HEK293 (cell line): ENCODE measurements around the gene CPXM1.
A peak's percentile ranks its signal among the peaks of the same experiment; 100 is the strongest.

Experiments
- CTCF ChIA-PET: fragments of 350-600 bp; formaldehyde crosslinking; extraction: SDS; loops from one replicate; lab custom pipeline; 2021; ENCODE audit warnings: antibody characterized with exemption; lab: Yijun Ruan, JAX
- POLR2A ChIA-PET: fragments of 300-600 bp; formaldehyde crosslinking; extraction: SDS; loops from one replicate; lab custom pipeline; 2020; ENCODE audit warnings: antibody characterized with exemption, inconsistent platforms; lab: Yijun Ruan, JAX
- H3K27ac ChIP-seq: fragments of 200-500 bp; sonication (Bioruptor generic); 2 replicates; pipeline ENCODE4 v1.5.1; 2014; ENCODE audit warnings: low read depth, low read length, control low read depth, inconsistent platforms; ENCODE audit errors: extremely low read depth
- H3K36me3 ChIP-seq, 2 experiments: fragments of 200-500 bp in 1 of 2; sonication (Bioruptor generic) in 1 of 2; 1 replicate in 1 of 2; 2 replicates in 1 of 2; pipeline ENCODE4 v1.5.1; 2014 to 2017; ENCODE audit warnings: inconsistent platforms in 2 of 2, low read length in 2 of 2; ENCODE audit not compliant: control insufficient read depth in 2 of 2, insufficient read depth in 1 of 2
- H3K4me1 ChIP-seq: fragments of 200-500 bp; sonication (Bioruptor generic); 2 replicates; pipeline ENCODE4 v1.5.1; 2014; ENCODE audit warnings: mild to moderate bottlenecking, low read length, inconsistent platforms; ENCODE audit not compliant: control insufficient read depth, insufficient read depth
- H3K4me3 ChIP-seq: 2 replicates; pipeline ENCODE4 v1.5.1; 2011; ENCODE audit warnings: low read depth, mild to moderate bottlenecking, control low read depth, low read length, moderate library complexity
- H3K9me3 ChIP-seq: fragments of 200-500 bp; sonication (Bioruptor generic); 2 replicates; pipeline ENCODE4 v1.5.1; 2014; ENCODE audit warnings: low read depth, low read length, inconsistent platforms; ENCODE audit not compliant: control insufficient read depth, insufficient read depth
- GLIS2 ChIP-seq: fragments of 450-650 bp; formaldehyde crosslinking; IDR thresholded peaks from 2 replicates; pipeline ENCODE4 v1.5.1; 2016; ENCODE audit warnings: missing biosample characterization, missing genetic modification characterization
- HOXD13 ChIP-seq: sonication (generic); formaldehyde crosslinking; IDR thresholded peaks from 2 replicates; pipeline ENCODE4 v1.8.0; 2022; ENCODE audit warnings: missing genetic modification reagents, borderline replicate concordance
- OVOL3 ChIP-seq: fragments of 450-650 bp; formaldehyde crosslinking; IDR thresholded peaks from 2 replicates; pipeline ENCODE4 v1.5.1; 2016; ENCODE audit warnings: missing biosample characterization, missing genetic modification characterization
- PATZ1 ChIP-seq: fragments of 450-650 bp; formaldehyde crosslinking; IDR thresholded peaks from 2 replicates; pipeline ENCODE4 v1.5.1; 2016; ENCODE audit warnings: missing biosample characterization, missing genetic modification characterization
- SALL2 ChIP-seq: fragments of 450-650 bp; formaldehyde crosslinking; IDR thresholded peaks from 2 replicates; pipeline ENCODE4 v1.5.0; 2017; ENCODE audit warnings: missing biosample characterization, mild to moderate bottlenecking, missing genetic modification characterization, borderline replicate concordance
- TCF7L2 ChIP-seq: IDR thresholded peaks from 2 replicates; pipeline ENCODE4 v1.6.1; 2011; ENCODE audit warnings: low read depth, mild to moderate bottlenecking, inconsistent platforms, low read length, moderate library complexity, borderline replicate concordance
- ZBTB1 ChIP-seq: fragments of 450-650 bp; formaldehyde crosslinking; IDR thresholded peaks from 2 replicates; pipeline ENCODE4 v1.5.1; 2016; ENCODE audit warnings: missing biosample characterization, missing genetic modification characterization
- ZEB2 ChIP-seq: fragments of 450-650 bp; formaldehyde crosslinking; IDR thresholded peaks from 2 replicates; pipeline ENCODE4 v1.5.1; 2016; ENCODE audit warnings: missing biosample characterization, missing genetic modification characterization
- ZIC2 ChIP-seq: fragments of 450-650 bp; formaldehyde crosslinking; IDR thresholded peaks from 2 replicates; pipeline ENCODE4 v1.5.1; 2016; ENCODE audit warnings: missing biosample characterization, missing genetic modification characterization
- ZNF174 ChIP-seq: fragments of 450-650 bp; formaldehyde crosslinking; IDR thresholded peaks from 2 replicates; pipeline ENCODE4 v1.5.0; 2017; ENCODE audit warnings: missing biosample characterization, mild to moderate bottlenecking, missing genetic modification characterization
- ZNF175 ChIP-seq: fragments of 450-650 bp; formaldehyde crosslinking; IDR thresholded peaks from 2 replicates; pipeline ENCODE4 v1.5.1; 2016; ENCODE audit warnings: missing biosample characterization, missing genetic modification characterization
- ZNF223 ChIP-seq: fragments of 450-650 bp; formaldehyde crosslinking; IDR thresholded peaks from 2 replicates; pipeline ENCODE4 v1.5.1; 2016; ENCODE audit warnings: missing biosample characterization, missing genetic modification characterization
- ZNF248 ChIP-seq: fragments of 450-650 bp; formaldehyde crosslinking; IDR thresholded peaks from 2 replicates; pipeline ENCODE4 v1.5.1; 2017; ENCODE audit warnings: missing biosample characterization, missing genetic modification characterization
- ZNF26 ChIP-seq: fragments of 450-650 bp; formaldehyde crosslinking; IDR thresholded peaks from 2 replicates; pipeline ENCODE4 v1.5.1; 2016; ENCODE audit warnings: missing biosample characterization, missing genetic modification characterization
- ZNF311 ChIP-seq: fragments of 450-650 bp; formaldehyde crosslinking; IDR thresholded peaks from 2 replicates; pipeline ENCODE4 v1.5.1; 2017; ENCODE audit warnings: missing biosample characterization, missing genetic modification characterization, borderline replicate concordance
- ZNF341 ChIP-seq: fragments of 450-650 bp; formaldehyde crosslinking; IDR thresholded peaks from 2 replicates; pipeline ENCODE4; 2016; ENCODE audit warnings: low read depth, missing biosample characterization, missing genetic modification characterization
- ZNF501 ChIP-seq: fragments of 450-650 bp; formaldehyde crosslinking; IDR thresholded peaks from 2 replicates; pipeline ENCODE4 v1.5.1; 2016; ENCODE audit warnings: missing biosample characterization, missing genetic modification characterization
- ZNF560 ChIP-seq: fragments of 450-650 bp; formaldehyde crosslinking; IDR thresholded peaks from 2 replicates; pipeline ENCODE4 v1.5.1; 2017; ENCODE audit warnings: missing biosample characterization, missing genetic modification characterization, borderline replicate concordance
- ZNF596 ChIP-seq: fragments of 450-650 bp; IDR thresholded peaks from 2 replicates; pipeline ENCODE4 v1.5.0; 2018; ENCODE audit warnings: missing biosample characterization, mild to moderate bottlenecking, missing genetic modification characterization, moderate library complexity
- ZNF701 ChIP-seq: fragments of 450-650 bp; formaldehyde crosslinking; IDR thresholded peaks from 2 replicates; pipeline ENCODE4 v1.5.1; 2016; ENCODE audit warnings: missing biosample characterization, missing genetic modification characterization
- ZNF76 ChIP-seq: fragments of 450-650 bp; formaldehyde crosslinking; IDR thresholded peaks from 2 replicates; pipeline ENCODE4; 2016; ENCODE audit warnings: low read depth, missing biosample characterization, missing genetic modification characterization, borderline replicate concordance
- ZNF830 ChIP-seq: fragments of 450-650 bp; IDR thresholded peaks from 2 replicates; pipeline ENCODE4 v1.5.0; 2018; ENCODE audit warnings: missing biosample characterization, missing genetic modification characterization, low read depth, mild to moderate bottlenecking, moderate library complexity
- TF ChIP-seq, protein P1 (sequence below): fragments of 450-650 bp; formaldehyde crosslinking; IDR thresholded peaks from 2 replicates; pipeline ENCODE4 v1.5.1; 2016; ENCODE audit warnings: missing biosample characterization, missing genetic modification characterization
- TF ChIP-seq, protein P2 (sequence below): fragments of 450-650 bp; formaldehyde crosslinking; IDR thresholded peaks from 2 replicates; pipeline ENCODE4 v1.5.1; 2017; ENCODE audit warnings: missing biosample characterization, missing genetic modification characterization

The CPXM1 gene

DNA sequence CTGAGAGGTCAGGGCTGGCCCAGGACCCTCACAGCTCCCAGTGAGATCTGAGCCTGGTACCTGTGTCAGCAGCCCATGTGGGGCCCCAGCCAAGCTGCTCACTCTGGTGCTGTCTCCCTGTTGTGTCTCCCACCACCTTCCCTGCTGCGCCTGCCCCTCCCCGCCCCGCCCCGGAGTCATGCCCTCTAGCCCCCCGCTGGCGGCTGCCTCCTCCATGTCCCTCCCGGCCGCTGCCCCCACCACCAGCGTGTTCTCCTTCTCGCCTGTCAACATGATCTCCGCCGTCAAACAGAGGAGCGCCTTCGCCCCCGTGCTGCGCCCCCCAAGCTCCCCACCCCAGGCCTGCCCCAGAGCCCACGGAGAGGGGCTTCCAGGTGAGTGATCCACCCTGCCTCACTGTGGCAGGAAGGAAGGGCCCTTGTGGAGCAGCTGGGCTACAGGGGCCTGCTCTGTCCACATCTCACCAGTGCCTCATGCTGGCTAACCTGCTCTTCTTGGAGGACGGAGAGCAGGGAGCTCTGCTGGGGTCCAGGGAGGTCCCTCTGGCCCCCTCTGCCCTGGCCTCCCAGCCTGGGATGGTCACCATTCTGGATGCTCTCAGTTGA lies 44.9 kb downstream of the CPXM1 start:
- no peak overlapping the region for H3K4me3 ChIP-seq
- POLR2A ChIA-PET, result interaction anchor here (1.2 kb wide), 1 partner anchor 97 kb away, joined by 4 read pairs; no protein-coding TSS in a partner anchor
- no peak overlapping the region for H3K27ac ChIP-seq
- no peaks in the 10 kb centered on the region for H3K36me3 ChIP-seq
- TF ChIP-seq GLIS2 (tag by site-specific recombination) (0 out of 2 replicates have a peak, but pooled peaks have one; percentile 17), ZNF701 (tag by site-specific recombination) (no peak)
- H3K4me1 ChIP-seq, result peaks cover 3% of the 10 kb centered on the region
- no peaks in the 10 kb centered on the region for H3K9me3 ChIP-seq
- CTCF ChIA-PET, result interaction anchor here (0.5 to 9.8 kb wide), 16 partner anchors 8 to 262 kb away, joined by 3 to 159 read pairs (median 4); no protein-coding TSS in a partner anchor

- POLR2A ChIA-PET, result no interaction called here
- H3K4me3 ChIP-seq, result no peak overlapping the region
- no peak overlapping the region for H3K27ac ChIP-seq
- H3K36me3 ChIP-seq, result no peaks in the 10 kb centered on the region
- H3K9me3 ChIP-seq, result no peaks in the 10 kb centered on the region
- H3K4me1 ChIP-seq, result peaks cover 3% of the 10 kb centered on the region
- TF ChIP-seq ZEB2 (tag by site-specific recombination) (no peak), ZNF341 (tag by site-specific recombination) (no peak), SALL2 (tag by site-specific recombination) (no peak), ZNF830 (tag by site-specific recombination) (no peak), ZNF311 (tag by site-specific recombination) (no peak), ZNF596 (tag by site-specific recombination) (no peak), OVOL3 (tag by site-specific recombination) (no peak), TCF7L2 (no peak), HOXD13 (no peak), ZNF223 (tag by site-specific recombination) (no peak), ZIC2 (tag by site-specific recombination) (no peak)
- TF ChIP-seq, protein P1, sequence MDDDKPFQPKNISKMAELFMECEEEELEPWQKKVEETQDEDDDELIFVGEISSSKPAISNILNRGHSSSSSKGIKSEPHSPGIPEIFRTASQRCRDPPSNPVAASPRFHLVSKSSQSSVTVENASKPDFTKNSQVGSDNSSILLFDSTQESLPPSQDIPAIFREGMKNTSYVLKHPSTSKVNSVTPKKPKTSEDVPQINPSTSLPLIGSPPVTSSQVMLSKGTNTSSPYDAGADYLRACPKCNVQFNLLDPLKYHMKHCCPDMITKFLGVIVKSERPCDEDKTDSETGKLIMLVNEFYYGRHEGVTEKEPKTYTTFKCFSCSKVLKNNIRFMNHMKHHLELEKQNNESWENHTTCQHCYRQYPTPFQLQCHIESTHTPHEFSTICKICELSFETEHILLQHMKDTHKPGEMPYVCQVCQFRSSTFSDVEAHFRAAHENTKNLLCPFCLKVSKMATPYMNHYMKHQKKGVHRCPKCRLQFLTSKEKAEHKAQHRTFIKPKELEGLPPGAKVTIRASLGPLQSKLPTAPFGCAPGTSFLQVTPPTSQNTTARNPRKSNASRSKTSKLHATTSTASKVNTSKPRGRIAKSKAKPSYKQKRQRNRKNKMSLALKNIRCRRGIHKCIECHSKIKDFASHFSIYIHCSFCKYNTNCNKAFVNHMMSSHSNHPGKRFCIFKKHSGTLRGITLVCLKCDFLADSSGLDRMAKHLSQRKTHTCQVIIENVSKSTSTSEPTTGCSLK (tag by site-specific recombination), result no peak
- CTCF ChIA-PET, result interaction anchor here (0.9 to 9.8 kb wide), 14 partner anchors 8 to 562 kb away, joined by 3 to 159 read pairs (median 5); no protein-coding TSS in a partner anchor
Observed at GRCh38 chr20:2754424-2754823, 46.0 kb downstream of the CPXM1 start.

- ChIA-PET CTCF (interaction anchor here (0.6 to 9.8 kb wide), 39 partner anchors 9 to 1045 kb away, joined by 3 to 159 read pairs (median 5); no protein-coding TSS in a partner anchor), POLR2A (no interaction called here)
- Histone ChIP-seq H3K27ac (no peak overlapping the region), H3K4me1 (peaks cover 3% of the 10 kb centered on the region), H3K9me3 (no peaks in the 10 kb centered on the region), H3K4me3 (no peak overlapping the region), H3K36me3 (no peaks in the 10 kb centered on the region)
- no peak for TF ChIP-seq ZNF76
- no peak for TF ChIP-seq ZNF26 (tag by site-specific recombination)
- no peak for TF ChIP-seq ZNF501 (tag by site-specific recombination)
- no peak for TF ChIP-seq TCF7L2
- TF ChIP-seq PATZ1 (tag by site-specific recombination), result no peak
- TF ChIP-seq ZNF175, result no peak
- TF ChIP-seq ZNF174, result no peak
- TF ChIP-seq ZBTB1, result no peak
- TF ChIP-seq ZNF248 (tag by site-specific recombination), result no peak
- TF ChIP-seq, protein P2, sequence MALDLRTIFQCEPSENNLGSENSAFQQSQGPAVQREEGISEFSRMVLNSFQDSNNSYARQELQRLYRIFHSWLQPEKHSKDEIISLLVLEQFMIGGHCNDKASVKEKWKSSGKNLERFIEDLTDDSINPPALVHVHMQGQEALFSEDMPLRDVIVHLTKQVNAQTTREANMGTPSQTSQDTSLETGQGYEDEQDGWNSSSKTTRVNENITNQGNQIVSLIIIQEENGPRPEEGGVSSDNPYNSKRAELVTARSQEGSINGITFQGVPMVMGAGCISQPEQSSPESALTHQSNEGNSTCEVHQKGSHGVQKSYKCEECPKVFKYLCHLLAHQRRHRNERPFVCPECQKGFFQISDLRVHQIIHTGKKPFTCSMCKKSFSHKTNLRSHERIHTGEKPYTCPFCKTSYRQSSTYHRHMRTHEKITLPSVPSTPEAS (tag by site-specific recombination), result no peak
- no peak for TF ChIP-seq ZNF560
Observed at GRCh38 chr20:2753461-2754040, 46.9 kb downstream of the CPXM1 start.
